ENCODE measurements around the gene RNF151. TPM values are rescaled to one million over a fixed set of nuclear protein-coding genes. Genes with fewer than 3 reads are reported as not detected.
A peak's percentile ranks its signal among the peaks of the same experiment; 100 is the strongest.

RNF151 gene
- total and polyA plus RNA-seq, 2 of the 13 experiments (the other 11 are each of a cell fraction or from before 2014, with no cell fraction given), result not detected

- TF ChIP-seq ZFP91 (CRISPR knock-in tag; IDR thresholded peaks at IDR 0.05; ENCODE audit: borderline replicate concordance) (peak; percentile 46; the same call in 1 of the 2 replicates), PHF8 (CRISPR knock-in tag; IDR thresholded peaks at IDR 0.05) (peak; percentile 27; the same call in 1 of the 2 replicates), KMT2B (CRISPR knock-in tag; IDR thresholded peaks at IDR 0.05) (0 out of 2 replicates have a peak, but pooled peaks have one; percentile 7), KDM4B (CRISPR knock-in tag; IDR thresholded peaks at IDR 0.05) (0 out of 2 replicates have a peak, but pooled peaks have one; percentile 68), ZFP37 (CRISPR knock-in tag; IDR thresholded peaks at IDR 0.05; ENCODE audit: borderline replicate concordance) (no peak), RBFOX2 (IDR thresholded peaks at IDR 0.05; ENCODE audit: low read depth, low read length) (0 out of 2 replicates have a peak, but pooled peaks have one; percentile 32), ATF7 (IDR thresholded peaks at IDR 0.05) (no peak), ATF7 (CRISPR knock-in tag; IDR thresholded peaks at IDR 0.05) (no peak), IRF1 (CRISPR knock-in tag; IDR thresholded peaks at IDR 0.05; ENCODE audit: low read depth) (no peak), ISL2 (CRISPR knock-in tag; IDR thresholded peaks at IDR 0.05) (no peak), FOSL1 (CRISPR knock-in tag; IDR thresholded peaks at IDR 0.05; ENCODE audit: borderline replicate concordance) (no peak), CREM (IDR thresholded peaks at IDR 0.05) (no peak), CREM (CRISPR knock-in tag; IDR thresholded peaks at IDR 0.05) (no peak), NFE2L1 (CRISPR knock-in tag; IDR thresholded peaks at IDR 0.05; ENCODE audit: borderline replicate concordance) (peak; percentile 57; the same call in 1 of the 2 replicates), ZNF343 (CRISPR knock-in tag; IDR thresholded peaks at IDR 0.05) (no peak; the same call in 1 of the 2 replicates), ZNF761 (CRISPR knock-in tag; conservative IDR thresholded peaks at IDR 0.05) (0 out of 2 replicates have a peak, but pooled peaks have one; percentile 55), ZNF737 (CRISPR knock-in tag; IDR thresholded peaks at IDR 0.05; ENCODE audit: borderline replicate concordance) (no peak), KAT8 (CRISPR knock-in tag; IDR thresholded peaks at IDR 0.05) (peak; percentile 15; the same call in 1 of the 2 replicates), ZSCAN21 (CRISPR knock-in tag; IDR thresholded peaks at IDR 0.05; ENCODE audit: borderline replicate concordance) (peak; percentile 23; the same call in 1 of the 2 replicates), HOXD1 (CRISPR knock-in tag; IDR thresholded peaks at IDR 0.05) (no peak), ZFP90 (CRISPR knock-in tag; IDR thresholded peaks at IDR 0.05; ENCODE audit: borderline replicate concordance) (no peak)
- TF ChIP-seq, protein P1, sequence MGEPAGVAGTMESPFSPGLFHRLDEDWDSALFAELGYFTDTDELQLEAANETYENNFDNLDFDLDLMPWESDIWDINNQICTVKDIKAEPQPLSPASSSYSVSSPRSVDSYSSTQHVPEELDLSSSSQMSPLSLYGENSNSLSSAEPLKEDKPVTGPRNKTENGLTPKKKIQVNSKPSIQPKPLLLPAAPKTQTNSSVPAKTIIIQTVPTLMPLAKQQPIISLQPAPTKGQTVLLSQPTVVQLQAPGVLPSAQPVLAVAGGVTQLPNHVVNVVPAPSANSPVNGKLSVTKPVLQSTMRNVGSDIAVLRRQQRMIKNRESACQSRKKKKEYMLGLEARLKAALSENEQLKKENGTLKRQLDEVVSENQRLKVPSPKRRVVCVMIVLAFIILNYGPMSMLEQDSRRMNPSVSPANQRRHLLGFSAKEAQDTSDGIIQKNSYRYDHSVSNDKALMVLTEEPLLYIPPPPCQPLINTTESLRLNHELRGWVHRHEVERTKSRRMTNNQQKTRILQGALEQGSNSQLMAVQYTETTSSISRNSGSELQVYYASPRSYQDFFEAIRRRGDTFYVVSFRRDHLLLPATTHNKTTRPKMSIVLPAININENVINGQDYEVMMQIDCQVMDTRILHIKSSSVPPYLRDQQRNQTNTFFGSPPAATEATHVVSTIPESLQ (CRISPR knock-in tag; conservative IDR thresholded peaks at IDR 0.05), result 0 out of 2 replicates have a peak, but pooled peaks have one; percentile 37
- TF ChIP-seq, protein P2, sequence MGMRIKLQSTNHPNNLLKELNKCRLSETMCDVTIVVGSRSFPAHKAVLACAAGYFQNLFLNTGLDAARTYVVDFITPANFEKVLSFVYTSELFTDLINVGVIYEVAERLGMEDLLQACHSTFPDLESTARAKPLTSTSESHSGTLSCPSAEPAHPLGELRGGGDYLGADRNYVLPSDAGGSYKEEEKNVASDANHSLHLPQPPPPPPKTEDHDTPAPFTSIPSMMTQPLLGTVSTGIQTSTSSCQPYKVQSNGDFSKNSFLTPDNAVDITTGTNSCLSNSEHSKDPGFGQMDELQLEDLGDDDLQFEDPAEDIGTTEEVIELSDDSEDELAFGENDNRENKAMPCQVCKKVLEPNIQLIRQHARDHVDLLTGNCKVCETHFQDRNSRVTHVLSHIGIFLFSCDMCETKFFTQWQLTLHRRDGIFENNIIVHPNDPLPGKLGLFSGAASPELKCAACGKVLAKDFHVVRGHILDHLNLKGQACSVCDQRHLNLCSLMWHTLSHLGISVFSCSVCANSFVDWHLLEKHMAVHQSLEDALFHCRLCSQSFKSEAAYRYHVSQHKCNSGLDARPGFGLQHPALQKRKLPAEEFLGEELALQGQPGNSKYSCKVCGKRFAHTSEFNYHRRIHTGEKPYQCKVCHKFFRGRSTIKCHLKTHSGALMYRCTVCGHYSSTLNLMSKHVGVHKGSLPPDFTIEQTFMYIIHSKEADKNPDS (CRISPR knock-in tag; IDR thresholded peaks at IDR 0.05), result peak; percentile 63; the same call in 1 of the 2 replicates
Measured at GRCh38 chr16:1932050-1933028, 34.3 kb upstream of the RNF151 start (continued).

All from HepG2 (cell line).